GM19023 (cell line): Measurements from ENCODE around the gene TPPP3.

Source experiments
- ATAC-seq: cut with Tn5 transposase; IDR thresholded peaks from one replicate; pipeline ENCODE4 v1.9.1; 2021; ENCODE audit warnings: mild to moderate bottlenecking, moderate library complexity; ENCODE audit not compliant: unreplicated experiment

Gene TPPP3

DNA sequence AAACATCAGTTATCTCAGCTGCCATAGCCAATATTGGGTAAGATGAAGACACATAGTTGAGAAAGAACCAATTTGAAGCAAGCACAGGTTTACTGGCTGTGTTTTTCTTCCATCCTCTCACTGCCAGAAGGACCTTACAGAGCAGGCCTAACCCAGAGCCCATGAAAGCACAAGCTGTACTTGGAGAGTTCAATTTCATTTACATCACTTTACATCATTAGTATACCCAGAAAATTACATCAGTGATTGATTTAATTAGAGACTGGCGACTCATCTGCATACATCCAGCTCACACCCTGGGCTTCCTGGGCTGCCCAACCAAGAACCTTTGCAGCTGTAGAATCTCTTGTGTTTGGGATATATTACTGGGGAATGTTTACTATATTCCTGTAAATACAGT is 43.0 kb downstream of the TPPP3 start:
- ATAC-seq, result no peak

DNA sequence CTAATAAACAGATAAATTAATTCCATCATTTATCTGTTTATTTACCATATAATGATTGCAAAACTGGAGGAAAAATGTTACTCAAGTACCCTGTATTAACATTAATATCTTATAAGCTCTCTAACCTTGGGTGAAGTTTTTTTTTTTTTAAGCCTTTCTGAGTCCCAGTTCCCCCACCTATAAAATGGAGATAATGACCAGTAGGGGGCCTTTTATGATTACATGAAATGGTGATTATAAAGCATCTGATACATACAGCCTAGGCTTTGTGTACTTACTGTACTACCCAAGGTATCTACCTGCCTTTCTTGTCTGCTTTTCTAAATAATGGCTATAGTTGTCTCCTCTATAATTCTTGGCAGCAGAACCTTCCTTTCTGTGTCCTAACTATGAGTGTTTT is 44.1 kb downstream of the TPPP3 start:
- no peak for ATAC-seq

DNA sequence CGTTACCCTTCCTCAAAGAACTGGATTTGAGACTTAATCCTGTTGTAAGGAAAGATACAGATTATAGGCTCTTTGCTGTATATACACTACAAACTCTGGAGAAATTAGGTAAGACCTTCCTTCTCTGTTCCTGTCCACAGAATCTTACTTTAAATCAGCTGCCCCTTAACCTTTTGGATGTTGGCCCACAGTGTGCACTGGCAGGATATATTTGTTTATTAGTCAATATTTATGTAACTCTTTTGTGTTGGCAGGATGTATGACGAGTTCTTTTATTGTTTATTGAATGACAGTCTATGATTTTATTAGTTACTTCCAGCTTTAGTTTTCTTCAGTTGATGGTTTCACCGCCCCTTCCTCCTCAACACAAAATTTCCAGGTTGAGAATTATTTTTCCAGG is 47.0 kb downstream of the TPPP3 start:
- ATAC-seq, result no peak

DNA sequence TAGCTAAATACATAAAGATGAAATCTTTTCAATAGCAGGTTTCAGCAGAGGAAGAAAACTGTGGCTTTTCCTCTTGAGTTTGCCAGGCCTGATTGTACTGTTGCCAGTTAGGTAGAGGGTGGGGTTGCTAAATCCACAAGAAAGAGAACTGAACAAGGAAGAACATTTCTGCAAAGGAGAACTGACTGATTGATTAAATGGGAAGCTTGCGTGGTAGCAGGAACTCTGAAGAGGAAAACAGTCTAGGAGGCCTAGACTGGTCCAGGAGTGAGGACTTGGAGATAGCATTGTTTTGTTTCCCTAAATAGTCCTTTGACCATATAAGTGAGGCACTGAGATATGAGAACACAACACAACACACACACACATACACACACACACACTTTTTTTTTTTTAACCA is 47.9 kb downstream of the TPPP3 start:
- no peak for ATAC-seq

DNA sequence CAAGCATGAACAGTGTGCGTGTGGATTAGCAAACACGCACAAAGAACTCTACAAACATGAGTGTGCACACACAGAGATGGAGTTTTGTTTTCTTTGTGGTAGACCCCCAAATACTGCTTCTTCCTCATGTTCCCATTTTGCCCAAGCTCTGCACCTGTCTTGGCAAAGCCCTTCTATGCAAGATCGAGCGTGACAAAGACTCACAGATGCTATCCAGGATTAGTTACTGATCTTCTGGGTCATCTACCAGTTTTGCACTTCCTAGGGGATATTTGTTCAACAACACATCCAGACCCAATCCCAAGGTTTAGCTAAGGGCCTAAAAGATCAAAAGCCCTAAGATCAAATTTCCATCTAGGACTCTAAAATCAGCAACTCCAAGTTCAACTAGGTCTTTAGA is 50.7 kb downstream of the TPPP3 start:
- ATAC-seq, result no peak

DNA sequence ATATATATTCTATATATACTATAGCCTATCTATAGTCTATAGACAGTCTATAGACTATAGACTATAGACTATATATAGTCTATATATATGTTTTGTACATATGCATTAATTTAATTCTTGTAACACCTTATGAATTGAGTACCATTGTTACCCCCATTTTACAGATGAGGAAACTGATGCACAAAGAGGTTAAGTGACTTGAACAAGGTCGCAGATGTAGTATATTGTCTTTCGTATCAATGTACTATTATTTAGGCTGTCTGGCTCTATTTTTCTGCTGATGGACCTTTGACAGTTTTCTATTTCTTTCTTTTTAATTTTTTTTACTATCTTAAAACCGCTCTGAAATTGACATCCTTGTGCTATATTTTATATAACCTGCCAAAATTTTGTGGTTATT is 52.0 kb downstream of the TPPP3 start:
- no peak for ATAC-seq
